DMS53 treated with DMSO at 0.1 percent for 48 hours (cell line): Measurements from ENCODE around the gene COG5.
"Not testable (repeated sequence)": the region's sequence is repeated elsewhere in the genome, so short reads cannot be mapped to it uniquely, and the experiment has no call there.

Source experiments
- DNase-seq: peaks from one replicate; lab custom pipeline; 2025; ENCODE audit not compliant: unreplicated experiment; lab: John Stamatoyannopoulos, UW

Gene COG5

GRCh38 chr7:107580716-107581383 lies 17.1 kb upstream of the COG5 start:
- no peak for DNase-seq

- DNase-seq, result peak; percentile 81
Measured at GRCh38 chr7:107579885-107580715, 16.4 kb upstream of the COG5 start, which contains the start of gene BCAP29. Gene BCAP29, plus strand, starts transcription at chr7:107580246. Its CDS starts 527 bp downstream, at chr7:107580773.

- peak; percentile 65 for DNase-seq
Measured at GRCh38 chr7:107579554-107579884, 15.8 kb upstream of the COG5 start.

GRCh38 chr7:107573537-107573936 lies 9.8 kb upstream of the COG5 start:
- DNase-seq, result no peak

GRCh38 chr7:107570298-107570697 lies 6.6 kb upstream of the COG5 start:
- no peak for DNase-seq

- no peak for DNase-seq
Measured at GRCh38 chr7:107564553-107565298, 1.0 kb upstream of the COG5 start.

GRCh38 chr7:107563081-107563774 lies 492 bp downstream of the COG5 start:
- peak; percentile 62 for DNase-seq

GRCh38 chr7:107560898-107561516 lies 2.7 kb downstream of the COG5 start:
- DNase-seq, result no peak

- no peak for DNase-seq
Measured at GRCh38 chr7:107559864-107560263, 3.9 kb downstream of the COG5 start.

GRCh38 chr7:107555893-107556292 lies 7.8 kb downstream of the COG5 start:
- DNase-seq, result no peak

- no peak for DNase-seq
Measured at GRCh38 chr7:107551936-107552335, 11.8 kb downstream of the COG5 start.

GRCh38 chr7:107544848-107545591 lies 18.7 kb downstream of the COG5 start:
- no peak for DNase-seq

- no peak for DNase-seq
Measured at GRCh38 chr7:107543338-107543993, 20.3 kb downstream of the COG5 start.

GRCh38 chr7:107538001-107538400 lies 25.7 kb downstream of the COG5 start:
- peak; percentile 94 for DNase-seq

- DNase-seq, result not testable (repeated sequence)
Measured at GRCh38 chr7:107537228-107537627, 26.5 kb downstream of the COG5 start.

- DNase-seq, result no peak
Measured at GRCh38 chr7:107534139-107534538, 29.6 kb downstream of the COG5 start.

- DNase-seq, result no peak
Measured at GRCh38 chr7:107530751-107531150, 33.0 kb downstream of the COG5 start.

GRCh38 chr7:107528461-107528860 lies 35.3 kb downstream of the COG5 start:
- no peak for DNase-seq

- DNase-seq, result no peak
Measured at GRCh38 chr7:107527196-107527595, 36.5 kb downstream of the COG5 start.
